ENCODE data around the gene SULF2. TPM values are rescaled to one million over a fixed set of nuclear protein-coding genes. Genes with fewer than 3 reads are reported as not detected.

Gene SULF2
- total RNA-seq, 2 donors from 2014 or later = 75.7 to 146 TPM

DNA sequence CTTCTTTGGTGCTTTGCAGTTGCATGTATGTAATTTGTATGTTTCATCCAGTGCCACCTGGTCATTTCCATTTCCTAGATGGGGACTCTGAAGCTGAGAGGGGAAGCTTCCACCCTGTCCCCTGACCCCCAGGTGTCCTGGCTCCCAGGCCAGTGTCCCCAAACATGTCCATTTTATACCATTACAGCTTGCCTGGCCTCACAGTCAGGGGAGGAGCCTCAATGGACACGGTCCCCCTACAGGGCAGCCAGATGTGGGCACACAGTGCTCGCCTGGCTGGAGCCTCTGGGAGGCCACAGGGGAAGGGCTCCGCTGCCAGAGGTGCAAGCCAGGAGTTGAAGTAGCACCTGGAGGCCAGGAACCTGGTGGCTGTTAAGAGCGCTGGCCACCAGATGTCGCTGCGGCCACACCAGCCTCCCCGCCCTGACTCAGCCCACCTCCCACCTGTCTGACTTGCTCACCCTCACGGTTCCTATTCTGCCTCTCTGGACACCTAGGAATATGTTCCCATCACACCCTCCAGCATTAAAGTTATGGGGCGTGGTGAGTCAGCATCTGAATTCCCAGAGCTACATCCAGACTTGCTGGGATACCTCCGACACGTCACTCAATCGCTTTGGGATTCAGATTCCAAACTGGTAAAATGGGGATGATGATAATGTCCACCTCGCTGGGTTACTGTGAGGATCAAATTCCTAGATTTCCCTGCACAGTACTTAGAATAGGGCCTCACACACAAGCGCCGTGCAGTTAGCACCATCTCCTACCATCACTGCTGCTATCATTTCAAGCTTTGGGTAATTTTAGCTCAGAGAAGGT is 107.4 kb downstream of the SULF2 start:
- 42 to 48% methylated on average over 11 to 15 of the region's 15 CpGs for WGBS, 2 experiments (ENCODE audit: insufficient coverage in 1 of 2, insufficient read length in 1 of 2)
- Histone ChIP-seq H3K4me1 (ENCODE audit: control insufficient read depth, insufficient read depth, low read length) (no peaks in the 10 kb centered on the region), H3K9me3 (ENCODE audit: control insufficient read depth, low read length) (no peaks in the 10 kb centered on the region), H3K9ac (ENCODE audit: extremely low read depth, low read length, poor library complexity, severe bottlenecking) (no peak overlapping the region), H3K36me3 (ENCODE audit: control insufficient read depth, insufficient read depth, low read length) (peaks cover 76% of the 10 kb centered on the region), H3K27me3 (ENCODE audit: control insufficient read depth, insufficient read depth, low read length, poor library complexity, severe bottlenecking) (no peaks in the 10 kb centered on the region), H3K4me3 (ENCODE audit: low read length) (no peak overlapping the region), H3K27ac (ENCODE audit: low read depth, low read length) (no peak overlapping the region)
- Mint-ChIP-seq H3K36me3 (ENCODE audit: low read depth) (peaks cover 47% of the 10 kb centered on the region), H3K27me3 (ENCODE audit: insufficient read depth) (no peaks in the 10 kb centered on the region), H3K4me1 (no peaks in the 10 kb centered on the region), H3K9me3 (no peaks in the 10 kb centered on the region), H3K4me3 (no peak overlapping the region), H3K27ac (peak overlapping the region; percentile 64)
- peak; percentile 95 for DNase-seq
- TF ChIP-seq, protein P1, sequence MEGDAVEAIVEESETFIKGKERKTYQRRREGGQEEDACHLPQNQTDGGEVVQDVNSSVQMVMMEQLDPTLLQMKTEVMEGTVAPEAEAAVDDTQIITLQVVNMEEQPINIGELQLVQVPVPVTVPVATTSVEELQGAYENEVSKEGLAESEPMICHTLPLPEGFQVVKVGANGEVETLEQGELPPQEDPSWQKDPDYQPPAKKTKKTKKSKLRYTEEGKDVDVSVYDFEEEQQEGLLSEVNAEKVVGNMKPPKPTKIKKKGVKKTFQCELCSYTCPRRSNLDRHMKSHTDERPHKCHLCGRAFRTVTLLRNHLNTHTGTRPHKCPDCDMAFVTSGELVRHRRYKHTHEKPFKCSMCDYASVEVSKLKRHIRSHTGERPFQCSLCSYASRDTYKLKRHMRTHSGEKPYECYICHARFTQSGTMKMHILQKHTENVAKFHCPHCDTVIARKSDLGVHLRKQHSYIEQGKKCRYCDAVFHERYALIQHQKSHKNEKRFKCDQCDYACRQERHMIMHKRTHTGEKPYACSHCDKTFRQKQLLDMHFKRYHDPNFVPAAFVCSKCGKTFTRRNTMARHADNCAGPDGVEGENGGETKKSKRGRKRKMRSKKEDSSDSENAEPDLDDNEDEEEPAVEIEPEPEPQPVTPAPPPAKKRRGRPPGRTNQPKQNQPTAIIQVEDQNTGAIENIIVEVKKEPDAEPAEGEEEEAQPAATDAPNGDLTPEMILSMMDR (conservative IDR thresholded peaks at IDR 0.05) = peak; percentile 95

DNA sequence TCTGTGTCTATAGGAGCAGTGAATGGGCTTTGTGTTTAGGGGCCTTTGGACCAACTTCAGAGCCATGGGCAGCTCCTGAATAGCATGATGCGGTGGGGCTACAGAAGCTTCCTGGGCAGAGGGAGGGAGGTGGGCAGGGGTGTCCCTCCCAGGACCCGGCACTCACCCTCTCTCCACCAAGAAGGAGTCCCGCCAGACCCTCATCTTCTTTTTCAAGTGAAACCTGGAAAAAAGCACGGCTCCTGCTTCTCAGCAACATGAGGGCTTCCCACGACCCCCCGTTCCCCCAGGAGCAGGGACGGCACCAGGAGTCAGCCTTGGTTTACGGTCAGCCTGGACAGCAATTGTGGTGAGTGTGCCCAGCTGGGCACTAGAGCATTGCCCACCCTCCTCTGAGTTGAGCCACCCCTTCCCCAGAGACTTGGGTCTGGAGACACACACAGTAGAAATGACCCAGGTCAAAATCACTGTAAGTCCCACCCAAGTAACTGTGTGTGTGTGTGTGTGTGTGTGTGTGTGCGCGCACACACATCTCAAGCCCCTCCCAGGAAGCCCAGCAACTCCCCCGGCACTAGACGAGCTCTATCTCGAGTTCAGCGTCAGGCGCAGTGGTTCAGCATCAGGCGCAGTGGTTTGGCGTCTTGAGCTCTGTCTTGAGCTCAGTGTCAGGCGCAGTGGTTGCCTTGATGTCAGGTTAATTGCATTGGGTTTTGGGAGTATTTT is 108.2 kb downstream of the SULF2 start:
- no peaks in the 10 kb centered on the region for H3K4me1 ChIP-seq (ENCODE audit: control insufficient read depth, insufficient read depth, low read length)
- no peaks in the 10 kb centered on the region for H3K27me3 ChIP-seq (ENCODE audit: control insufficient read depth, insufficient read depth, low read length, poor library complexity, severe bottlenecking)
- WGBS, 2 experiments (ENCODE audit: insufficient coverage in 1 of 2, insufficient read length in 1 of 2) = 92 to 96% methylated on average over 12 to 18 of the region's 18 CpGs
- no peaks in the 10 kb centered on the region for H3K9me3 Mint-ChIP-seq
- H3K27ac Mint-ChIP-seq = no peak overlapping the region
- peaks cover 53% of the 10 kb centered on the region for H3K36me3 Mint-ChIP-seq (ENCODE audit: low read depth)
- H3K9ac ChIP-seq (ENCODE audit: extremely low read depth, low read length, poor library complexity, severe bottlenecking) = no peak overlapping the region
- H3K4me1 Mint-ChIP-seq = no peaks in the 10 kb centered on the region
- no peaks in the 10 kb centered on the region for H3K27me3 Mint-ChIP-seq (ENCODE audit: insufficient read depth)
- TF ChIP-seq, protein P1 (conservative IDR thresholded peaks at IDR 0.05) = no peak
- H3K4me3 Mint-ChIP-seq = no peak overlapping the region
- no peak for DNase-seq
- H3K9me3 ChIP-seq (ENCODE audit: control insufficient read depth, low read length) = no peaks in the 10 kb centered on the region
- peaks cover 71% of the 10 kb centered on the region for H3K36me3 ChIP-seq (ENCODE audit: control insufficient read depth, insufficient read depth, low read length)
- H3K4me3 ChIP-seq (ENCODE audit: low read length) = no peak overlapping the region
- no peak overlapping the region for H3K27ac ChIP-seq (ENCODE audit: low read depth, low read length)

DNA sequence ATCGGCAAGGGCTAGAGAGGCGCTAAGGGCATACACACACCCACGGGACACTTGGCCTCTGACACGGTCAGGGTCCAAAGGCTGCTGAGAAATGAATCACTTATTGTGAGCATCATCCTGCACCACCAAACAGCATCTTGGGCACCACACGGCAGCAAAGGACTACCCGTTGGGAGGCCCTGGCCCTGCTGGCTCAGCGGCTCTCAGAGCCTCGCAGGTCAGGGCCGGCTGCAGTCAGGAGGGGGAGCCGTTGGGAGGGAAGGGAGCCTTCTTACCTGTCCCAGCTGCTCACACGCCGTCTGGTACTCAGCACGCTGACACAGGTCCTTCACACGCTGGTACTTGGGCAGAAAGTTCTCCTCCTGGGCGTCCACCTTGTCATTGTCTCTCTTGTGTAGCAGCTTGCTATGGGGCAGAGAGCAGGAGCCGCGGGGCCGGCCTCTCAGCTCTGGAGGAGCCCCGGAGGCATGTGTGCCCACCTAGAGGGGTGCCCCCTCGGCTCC is 109.0 kb downstream of the SULF2 start:
- DNase-seq = peak; percentile 89

More for the DNA sequence above, 109.0 kb downstream of the SULF2 start:
- Mint-ChIP-seq H3K27me3 (ENCODE audit: insufficient read depth) (no peaks in the 10 kb centered on the region), H3K27ac (no peak overlapping the region), H3K9me3 (no peaks in the 10 kb centered on the region), H3K36me3 (ENCODE audit: low read depth) (peaks cover 52% of the 10 kb centered on the region), H3K4me3 (no peak overlapping the region), H3K4me1 (no peaks in the 10 kb centered on the region)
- TF ChIP-seq, protein P1 (conservative IDR thresholded peaks at IDR 0.05) = peak; percentile 67
- no peak overlapping the region for H3K4me3 ChIP-seq (ENCODE audit: low read length)
- H3K36me3 ChIP-seq (ENCODE audit: control insufficient read depth, insufficient read depth, low read length) = peaks cover 71% of the 10 kb centered on the region
- no peaks in the 10 kb centered on the region for H3K9me3 ChIP-seq (ENCODE audit: control insufficient read depth, low read length)
- no peaks in the 10 kb centered on the region for H3K27me3 ChIP-seq (ENCODE audit: control insufficient read depth, insufficient read depth, low read length, poor library complexity, severe bottlenecking)
- H3K27ac ChIP-seq (ENCODE audit: low read depth, low read length) = no peak overlapping the region
- H3K9ac ChIP-seq (ENCODE audit: extremely low read depth, low read length, poor library complexity, severe bottlenecking) = no peak overlapping the region
- no peaks in the 10 kb centered on the region for H3K4me1 ChIP-seq (ENCODE audit: control insufficient read depth, insufficient read depth, low read length)
- 86 to 89% methylated on average over 15 to 20 of the region's 20 CpGs for WGBS, 2 experiments (ENCODE audit: insufficient coverage in 1 of 2, insufficient read length in 1 of 2)

Measured in endodermal cell (in vitro differentiated cells).